Mammary epithelial cell (primary cell): Measurements from ENCODE around the gene CIBAR2.

ENCODE experiments used
- CTCF ChIP-seq, 2 donors: IDR thresholded peaks in 1 of 2; conservative IDR thresholded peaks in 1 of 2; 2 replicates each; pipeline ENCODE4 v1.5.1; 2011 to 2012; ENCODE audit warnings: inconsistent platforms in 2 of 2, low read length in 2 of 2, mild to moderate bottlenecking in 2 of 2, control low read depth in 1 of 2, low read depth in 1 of 2; ENCODE audit not compliant: insufficient read depth in 1 of 2; ENCODE audit errors: extremely low read depth in 1 of 2
- EZH2 ChIP-seq: IDR thresholded peaks from 2 replicates; pipeline ENCODE4 v1.6.1; 2012; ENCODE audit warnings: low read length, inconsistent platforms, borderline replicate concordance

GRCh38 chr16:85074225-85074914 is 37.9 kb downstream of the CIBAR2 start:
- no peak for TF ChIP-seq CTCF (conservative IDR thresholded peaks at IDR 0.05 in 1 of 2, IDR thresholded peaks at IDR 0.05 in 1 of 2; ENCODE audit: extremely low read depth in 1 of 2, insufficient read depth in 1 of 2, low read depth in 1 of 2, low read length in 2 of 2)
- no peak for TF ChIP-seq EZH2
